ENCODE results near the gene SNF8. TPM values are rescaled to one million over a fixed set of nuclear protein-coding genes. Genes with fewer than 3 reads are reported as not detected.

SNF8 gene
- polyA plus RNA-seq, 3 donors: 71.0 to 172 (median 149) TPM

GRCh38 chr17:48903401-48903800, 41.2 kb downstream of the SNF8 start:
- no peak overlapping the region for H3K27ac ChIP-seq (ENCODE audit: low read depth, low read length)
- 92% methylated on average over 1 of the region's 1 CpG for WGBS, 3 donors

- WGBS, 3 donors: 31 to 91% (median 83%) methylated on average over 1 of the region's 1 CpG
- H3K27ac ChIP-seq (ENCODE audit: low read depth, low read length): no peak overlapping the region
These were observed 43.4 kb downstream of the SNF8 start for GRCh38 chr17:48901241-48901640.

GRCh38 chr17:48894886-48895285, 49.8 kb downstream of the SNF8 start:
- WGBS, 3 donors: 62 to 86% (median 73%) methylated on average over 3 of the region's 3 CpGs

GRCh38 chr17:48893646-48894508, 50.8 kb downstream of the SNF8 start:
- H3K27ac ChIP-seq (ENCODE audit: low read depth, low read length): no peak overlapping the region
- WGBS, 3 donors: 62 to 69% (median 68%) methylated on average over 5 of the region's 5 CpGs

More at GRCh38 chr17:48894886-48895285, 49.8 kb downstream of the SNF8 start:
- no peak overlapping the region for H3K27ac ChIP-seq (ENCODE audit: low read depth, low read length)

- WGBS, 3 donors: 0 to 2% (median 1%) methylated on average over 24 of the region's 24 CpGs
- no peak overlapping the region for H3K27ac ChIP-seq (ENCODE audit: low read depth, low read length)
These were observed 51.5 kb downstream of the SNF8 start for GRCh38 chr17:48892940-48893645.

- WGBS, 3 donors: 88 to 96% (median 89%) methylated on average over 2 of the region's 2 CpGs
- no peak overlapping the region for H3K27ac ChIP-seq (ENCODE audit: low read depth, low read length)
These were observed 54.6 kb downstream of the SNF8 start for GRCh38 chr17:48890086-48890485.

GRCh38 chr17:48883171-48883570, 61.5 kb downstream of the SNF8 start:
- H3K27ac ChIP-seq (ENCODE audit: low read depth, low read length): no peak overlapping the region
- WGBS, 3 donors: 54 to 58% (median 54%) methylated on average over 10 of the region's 10 CpGs

- WGBS, 3 donors: 86 to 96% (median 93%) methylated on average over 2 of the region's 2 CpGs
- no peak overlapping the region for H3K27ac ChIP-seq (ENCODE audit: low read depth, low read length)
These were observed 62.4 kb downstream of the SNF8 start for GRCh38 chr17:48882272-48882671.

Other genes with a start within 250 kb of the SNF8 start
- not detected for gene PRAC1, start 222.3 kb downstream of the SNF8 start, polyA plus RNA-seq
- gene PRAC2, start 221.7 kb downstream of the SNF8 start, polyA plus RNA-seq: not detected
- not detected for gene HOXB13, start 216.1 kb downstream of the SNF8 start, polyA plus RNA-seq
- gene TTLL6, start 127.6 kb downstream of the SNF8 start, polyA plus RNA-seq: under 1 TPM; 0.21 to 0.31 (median 0.22) TPM
- gene CALCOCO2, start 113.8 kb downstream of the SNF8 start, polyA plus RNA-seq: 100 to 1,000 TPM in 1 of 3 donors, 10 to 100 TPM in 2; 47.7 to 118 (median 96.0) TPM
- gene ATP5MC1, start 52.1 kb downstream of the SNF8 start, polyA plus RNA-seq: 100 to 1,000 TPM; 150 to 279 (median 224) TPM
- gene UBE2Z, start 36.4 kb downstream of the SNF8 start, polyA plus RNA-seq: 10 to 100 TPM; 21.4 to 36.8 (median 36.3) TPM
- gene GIP, start 23.8 kb upstream of the SNF8 start, polyA plus RNA-seq: not detected
- gene IGF2BP1, start 52.5 kb upstream of the SNF8 start, polyA plus RNA-seq: under 1 TPM in 1 of 3 donors, not detected in 2; 0.01 TPM
- under 1 TPM in 1 of 3 donors, not detected in 2; 0.18 TPM for gene B4GALNT2, start 187.9 kb upstream of the SNF8 start, polyA plus RNA-seq

Data from adipose tissue (tissue), 3 donors.